IMR-90 (cell line): ENCODE measurements around the gene VCL.
A peak's percentile ranks its signal among the peaks of the same experiment; 100 is the strongest.

Experiments used
- CHD1 ChIP-seq: IDR thresholded peaks from 2 replicates; pipeline ENCODE4 v1.6.1; 2012; ENCODE audit warnings: low read depth, low read length, improper control_type of control experiment
- CTCF ChIP-seq: conservative IDR thresholded peaks from 2 replicates; pipeline ENCODE4 v1.5.1; 2012; ENCODE audit warnings: mild to moderate bottlenecking, low read depth, low read length, improper control_type of control experiment
- ELK1 ChIP-seq: fragments of 150-350 bp; IDR thresholded peaks from 2 replicates; pipeline ENCODE4 v1.6.1; 2016; ENCODE audit warnings: low read depth, mild to moderate bottlenecking, low read length, moderate library complexity, borderline replicate concordance
- POLR2A ChIP-seq: IDR thresholded peaks from 2 replicates; pipeline ENCODE4 v1.6.1; 2012; ENCODE audit warnings: mild to moderate bottlenecking, low read depth, low read length
- SMC3 ChIP-seq: fragments of 150-350 bp; IDR thresholded peaks from 2 replicates; pipeline ENCODE4 v1.6.1; 2016; ENCODE audit warnings: low read depth, mild to moderate bottlenecking, antibody characterized with exemption, low read length, moderate library complexity
- USF2 ChIP-seq: fragments of 150-350 bp; IDR thresholded peaks from 2 replicates; pipeline ENCODE4 v1.6.1; 2017; ENCODE audit warnings: mild to moderate bottlenecking, antibody characterized with exemption, low read length, low read depth

- TF ChIP-seq ELK1: no peak
- TF ChIP-seq USF2: no peak
- peak; percentile 61 for TF ChIP-seq CTCF
- TF ChIP-seq POLR2A: no peak
- TF ChIP-seq CHD1: no peak
- TF ChIP-seq SMC3: peak; percentile 14; the same call in 1 of the 2 replicates
These were observed 155.2 kb downstream of the VCL start for GRCh38 chr10:74153123-74153522.
